ENCODE measurements around the gene NPR1. TPM values are rescaled to one million over a fixed set of nuclear protein-coding genes. Genes with fewer than 3 reads are reported as not detected.
"Not testable (repeated sequence)": the region's sequence is repeated elsewhere in the genome, so short reads cannot be mapped to it uniquely, and the experiment has no call there.

NPR1 gene
- total RNA-seq, 1 experiment from 2014 or later: 1.1 TPM

- CTCF ChIA-PET: no interaction called here
- no peaks in the 10 kb centered on the region for H3K9me3 ChIP-seq (ENCODE audit: low read depth, low read length, poor library complexity, severe bottlenecking)
- H3K27ac ChIP-seq (ENCODE audit: low read depth, low read length, poor library complexity, severe bottlenecking): no peak overlapping the region
- H3K36me3 ChIP-seq (ENCODE audit: insufficient read depth, low read length, poor library complexity, severe bottlenecking): peaks cover 76% of the 10 kb centered on the region
- TF ChIP-seq CTCF (conservative IDR thresholded peaks at IDR 0.05; ENCODE audit: low read depth, low read length) (no peak), EZH2 (IDR thresholded peaks at IDR 0.05; ENCODE audit: borderline replicate concordance, low read depth, low read length, poor library complexity, severe bottlenecking) (no peak)
- POLR2A ChIA-PET (ENCODE audit: low non-redundant PET): no interaction called here
- no peaks in the 10 kb centered on the region for H3K27me3 ChIP-seq (replicated peaks; ENCODE audit: insufficient read depth, low read depth, low read length, poor library complexity)
- H3K4me1 ChIP-seq (ENCODE audit: insufficient read depth, low read length, poor library complexity, severe bottlenecking): peaks cover 8% of the 10 kb centered on the region
- no peak overlapping the region for H3K4me3 ChIP-seq (ENCODE audit: low read depth, low read length, poor library complexity, severe bottlenecking)
- BruUV-seq (replicated peaks): no TSS peak
- intact Hi-C loops (cut with micrococcal nuclease; ENCODE audit: unreplicated experiment): no loop called here
- DNase-seq (ENCODE audit: low spot score): no peak
These were observed 40.2 kb upstream of the NPR1 start for GRCh38 chr1:153638261-153638660.

GRCh38 chr1:153639280-153639679 is 39.2 kb upstream of the NPR1 start:
- CTCF ChIA-PET: no interaction called here
- Histone ChIP-seq H3K36me3 (ENCODE audit: insufficient read depth, low read length, poor library complexity, severe bottlenecking) (peaks cover 86% of the 10 kb centered on the region), H3K4me1 (ENCODE audit: insufficient read depth, low read length, poor library complexity, severe bottlenecking) (peaks cover 8% of the 10 kb centered on the region), H3K9me3 (ENCODE audit: low read depth, low read length, poor library complexity, severe bottlenecking) (no peaks in the 10 kb centered on the region), H3K27me3 (replicated peaks; ENCODE audit: insufficient read depth, low read depth, low read length, poor library complexity) (no peaks in the 10 kb centered on the region), H3K4me3 (ENCODE audit: low read depth, low read length, poor library complexity, severe bottlenecking) (no peak overlapping the region), H3K27ac (ENCODE audit: low read depth, low read length, poor library complexity, severe bottlenecking) (no peak overlapping the region)
- POLR2A ChIA-PET (ENCODE audit: low non-redundant PET): no interaction called here
- intact Hi-C loops (cut with micrococcal nuclease; ENCODE audit: unreplicated experiment): no loop called here
- TF ChIP-seq EZH2 (IDR thresholded peaks at IDR 0.05; ENCODE audit: borderline replicate concordance, low read depth, low read length, poor library complexity, severe bottlenecking): no peak
- no peak for TF ChIP-seq CTCF (conservative IDR thresholded peaks at IDR 0.05; ENCODE audit: low read depth, low read length)
- no peak for DNase-seq (ENCODE audit: low spot score)
- BruUV-seq (replicated peaks): no TSS peak

GRCh38 chr1:153640213-153640612 is 38.3 kb upstream of the NPR1 start:
- not testable (repeated sequence) for BruUV-seq (replicated peaks)

GRCh38 chr1:153640861-153641260 is 37.6 kb upstream of the NPR1 start:
- POLR2A ChIA-PET (ENCODE audit: low non-redundant PET): no interaction called here
- intact Hi-C loops (cut with micrococcal nuclease; ENCODE audit: unreplicated experiment): no loop called here
- no peak for TF ChIP-seq EZH2 (IDR thresholded peaks at IDR 0.05; ENCODE audit: borderline replicate concordance, low read depth, low read length, poor library complexity, severe bottlenecking)
- TF ChIP-seq CTCF (conservative IDR thresholded peaks at IDR 0.05; ENCODE audit: low read depth, low read length): no peak
- CTCF ChIA-PET: no interaction called here
- no peak overlapping the region for H3K4me3 ChIP-seq (ENCODE audit: low read depth, low read length, poor library complexity, severe bottlenecking)
- no peak for DNase-seq (ENCODE audit: low spot score)
- peaks cover 100% of the 10 kb centered on the region for H3K36me3 ChIP-seq (ENCODE audit: insufficient read depth, low read length, poor library complexity, severe bottlenecking)
- BruUV-seq (replicated peaks): no TSS peak
- H3K27me3 ChIP-seq (replicated peaks; ENCODE audit: insufficient read depth, low read depth, low read length, poor library complexity): no peaks in the 10 kb centered on the region
- H3K27ac ChIP-seq (ENCODE audit: low read depth, low read length, poor library complexity, severe bottlenecking): no peak overlapping the region
- no peaks in the 10 kb centered on the region for H3K9me3 ChIP-seq (ENCODE audit: low read depth, low read length, poor library complexity, severe bottlenecking)
- H3K4me1 ChIP-seq (ENCODE audit: insufficient read depth, low read length, poor library complexity, severe bottlenecking): peaks cover 3% of the 10 kb centered on the region

More at GRCh38 chr1:153640213-153640612, 38.3 kb upstream of the NPR1 start:
- H3K27ac ChIP-seq (ENCODE audit: low read depth, low read length, poor library complexity, severe bottlenecking); DNase-seq (ENCODE audit: low spot score); H3K27me3 ChIP-seq (replicated peaks; ENCODE audit: insufficient read depth, low read depth, low read length, poor library complexity); intact Hi-C loops (cut with micrococcal nuclease; ENCODE audit: unreplicated experiment); H3K4me3 ChIP-seq (ENCODE audit: low read depth, low read length, poor library complexity, severe bottlenecking); POLR2A ChIA-PET (ENCODE audit: low non-redundant PET); H3K9me3 ChIP-seq (ENCODE audit: low read depth, low read length, poor library complexity, severe bottlenecking); H3K4me1 ChIP-seq (ENCODE audit: insufficient read depth, low read length, poor library complexity, severe bottlenecking); CTCF ChIA-PET: not testable (repeated sequence)
- peaks cover 96% of the 10 kb centered on the region for H3K36me3 ChIP-seq (ENCODE audit: insufficient read depth, low read length, poor library complexity, severe bottlenecking)
